ACC112 (cell line): Measurements from ENCODE around the gene SAP30.

ENCODE experiments used
- H2AFZ ChIP-seq: fragments of 200-600 bp; sonication (generic); one replicate; pipeline ENCODE4 v1.6.0; 2017; ENCODE audit warnings: antibody characterized with exemption, low read length; ENCODE audit not compliant: unreplicated experiment
- H3K27ac ChIP-seq: fragments of 200-600 bp; sonication (generic); 2 replicates; pipeline ENCODE4 v1.5.1; 2014; ENCODE audit warnings: low read depth, mild to moderate bottlenecking, antibody characterized with exemption, low read length, moderate library complexity
- H3K27me3 ChIP-seq: fragments of 200-600 bp; sonication (generic); 2 replicates; pipeline ENCODE4 v1.6.1; 2014; ENCODE audit warnings: mild to moderate bottlenecking, antibody characterized with exemption, low read length, moderate library complexity, mixed read lengths; ENCODE audit not compliant: insufficient read depth
- H3K36me3 ChIP-seq: fragments of 200-600 bp; sonication (generic); 2 replicates; pipeline ENCODE4 v1.6.1; 2016; ENCODE audit warnings: mild to moderate bottlenecking, antibody characterized with exemption, low read length, moderate library complexity, mixed read lengths; ENCODE audit not compliant: insufficient read depth
- H3K4me1 ChIP-seq: fragments of 200-600 bp; sonication (generic); one replicate; pipeline ENCODE4 v1.6.1; 2016; ENCODE audit warnings: low read length, mixed read lengths; ENCODE audit not compliant: insufficient read depth, unreplicated experiment, control insufficient read depth
- H3K4me3 ChIP-seq: fragments of 200-600 bp; sonication (generic); 2 replicates; pipeline ENCODE4 v1.5.1; 2014; ENCODE audit warnings: mild to moderate bottlenecking, low read depth, low read length
- H3K79me2 ChIP-seq: fragments of 200-600 bp; sonication (generic); one replicate; pipeline ENCODE4 v1.6.0; 2016; ENCODE audit warnings: low read length; ENCODE audit not compliant: control insufficient read depth, unreplicated experiment, insufficient read depth

Gene SAP30

GRCh38 chr4:173414456-173414855 lies 43.7 kb downstream of the SAP30 start:
- Histone ChIP-seq H3K79me2 (no peaks in the 10 kb centered on the region), H3K4me3 (no peak overlapping the region), H3K4me1 (peaks cover 30% of the 10 kb centered on the region), H3K27me3 (no peaks in the 10 kb centered on the region), H3K36me3 (no peaks in the 10 kb centered on the region), H3K27ac (no peak overlapping the region), H2AFZ (no peak overlapping the region)

GRCh38 chr4:173415092-173415491 lies 44.3 kb downstream of the SAP30 start:
- H3K27me3 ChIP-seq: no peaks in the 10 kb centered on the region
- no peak overlapping the region for H3K27ac ChIP-seq
- peaks cover 30% of the 10 kb centered on the region for H3K4me1 ChIP-seq
- no peaks in the 10 kb centered on the region for H3K36me3 ChIP-seq
- no peak overlapping the region for H2AFZ ChIP-seq
- no peaks in the 10 kb centered on the region for H3K79me2 ChIP-seq
- no peak overlapping the region for H3K4me3 ChIP-seq

DNA sequence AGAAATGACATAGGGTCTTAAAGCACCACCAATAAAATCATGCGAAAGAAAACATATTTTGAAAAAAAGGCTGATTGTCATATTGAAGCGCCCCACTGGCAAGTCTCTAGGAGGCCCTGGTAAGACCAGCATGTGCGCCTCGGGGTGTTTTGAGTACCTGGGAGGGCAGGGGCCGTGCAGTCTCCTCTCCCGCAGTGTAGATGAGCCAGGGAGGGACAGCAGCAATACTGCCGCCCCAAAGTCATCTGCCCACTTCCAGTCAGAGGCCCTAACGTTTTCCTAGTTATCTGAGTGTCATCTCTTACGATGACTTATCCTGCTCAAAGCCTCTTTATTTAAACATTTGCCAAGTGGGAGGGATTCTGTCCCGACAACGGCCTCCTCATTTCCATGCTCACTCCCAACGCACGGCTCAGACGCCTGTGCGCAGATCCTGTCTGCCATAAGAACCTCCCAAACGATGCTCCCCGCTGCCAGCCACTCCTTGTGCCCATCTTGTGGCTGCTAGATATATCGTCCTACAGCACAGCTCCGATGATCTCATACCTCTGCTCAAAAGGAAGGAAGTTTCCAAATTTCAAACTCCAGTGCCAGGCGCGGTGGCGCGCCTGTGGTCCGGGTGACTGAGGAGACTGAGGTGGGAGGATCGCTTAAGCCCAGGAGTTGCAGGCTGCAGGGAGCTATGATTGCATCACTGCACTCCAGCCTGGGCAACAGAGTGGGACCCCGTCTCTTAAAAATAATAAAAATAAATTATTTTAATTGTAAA lies 45.3 kb downstream of the SAP30 start:
- Histone ChIP-seq H3K79me2 (no peaks in the 10 kb centered on the region), H3K27ac (no peak overlapping the region), H2AFZ (no peak overlapping the region), H3K36me3 (no peaks in the 10 kb centered on the region), H3K4me1 (peaks cover 22% of the 10 kb centered on the region), H3K27me3 (no peaks in the 10 kb centered on the region), H3K4me3 (no peak overlapping the region)

- Histone ChIP-seq H3K27ac (no peak overlapping the region), H3K4me1 (peaks cover 6% of the 10 kb centered on the region), H2AFZ (no peak overlapping the region), H3K79me2 (no peaks in the 10 kb centered on the region), H3K4me3 (no peak overlapping the region), H3K36me3 (no peaks in the 10 kb centered on the region), H3K27me3 (no peaks in the 10 kb centered on the region)
Measured at GRCh38 chr4:173417833-173418232, 47.1 kb downstream of the SAP30 start.

- Histone ChIP-seq H3K27ac (no peak overlapping the region), H3K36me3 (no peaks in the 10 kb centered on the region), H3K27me3 (no peaks in the 10 kb centered on the region), H2AFZ (no peak overlapping the region), H3K4me3 (no peak overlapping the region), H3K4me1 (no peaks in the 10 kb centered on the region), H3K79me2 (no peaks in the 10 kb centered on the region)
Measured at GRCh38 chr4:173418639-173419038, 47.9 kb downstream of the SAP30 start.

GRCh38 chr4:173420324-173420752 lies 49.6 kb downstream of the SAP30 start:
- no peaks in the 10 kb centered on the region for H3K27me3 ChIP-seq
- no peak overlapping the region for H3K4me3 ChIP-seq
- H2AFZ ChIP-seq: no peak overlapping the region
- peaks cover 10% of the 10 kb centered on the region for H3K4me1 ChIP-seq
- no peaks in the 10 kb centered on the region for H3K79me2 ChIP-seq
- H3K27ac ChIP-seq: no peak overlapping the region
- H3K36me3 ChIP-seq: no peaks in the 10 kb centered on the region

GRCh38 chr4:173420801-173421200 lies 50.0 kb downstream of the SAP30 start:
- no peaks in the 10 kb centered on the region for H3K27me3 ChIP-seq
- H2AFZ ChIP-seq: no peak overlapping the region
- no peaks in the 10 kb centered on the region for H3K36me3 ChIP-seq
- H3K4me3 ChIP-seq: no peak overlapping the region
- no peak overlapping the region for H3K27ac ChIP-seq
- no peaks in the 10 kb centered on the region for H3K79me2 ChIP-seq
- H3K4me1 ChIP-seq: peaks cover 13% of the 10 kb centered on the region

- H2AFZ ChIP-seq: peak overlapping the region; percentile 48
Measured at GRCh38 chr4:173424899-173425805, 54.4 kb downstream of the SAP30 start.

GRCh38 chr4:173426064-173426463 lies 55.3 kb downstream of the SAP30 start:
- Histone ChIP-seq H3K4me3 (no peak overlapping the region), H3K27ac (peak overlapping the region; percentile 92)

More at GRCh38 chr4:173424899-173425805, 54.4 kb downstream of the SAP30 start:
- H3K79me2 ChIP-seq: no peaks in the 10 kb centered on the region
- peak overlapping the region; percentile 92 for H3K27ac ChIP-seq
- peaks cover 19% of the 10 kb centered on the region for H3K4me1 ChIP-seq
- H3K4me3 ChIP-seq: peak overlapping the region; percentile 46; the same call in 1 of the 2 replicates
- H3K27me3 ChIP-seq: no peaks in the 10 kb centered on the region
- no peaks in the 10 kb centered on the region for H3K36me3 ChIP-seq

More at GRCh38 chr4:173426064-173426463, 55.3 kb downstream of the SAP30 start:
- no peaks in the 10 kb centered on the region for H3K36me3 ChIP-seq
- H3K27me3 ChIP-seq: no peaks in the 10 kb centered on the region
- no peaks in the 10 kb centered on the region for H3K79me2 ChIP-seq
- H3K4me1 ChIP-seq: peaks cover 19% of the 10 kb centered on the region
- H2AFZ ChIP-seq: no peak overlapping the region
